ENCODE results near the gene RAB31.

GRCh38 chr18:9788860-9789259, 80.8 kb downstream of the RAB31 start:
- no peak for TF ChIP-seq CTCF (IDR thresholded peaks at IDR 0.05)
- no peak for TF ChIP-seq POLR2AphosphoS5 (IDR thresholded peaks at IDR 0.05; ENCODE audit: low read depth, low read length)
- TF ChIP-seq TCF7L2 (IDR thresholded peaks at IDR 0.05; ENCODE audit: low read depth, low read length), result no peak
